NOMO-1 treated with DMSO at 0.1 percent for 48 hours (cell line): ENCODE data around the gene LRRC74B.

ENCODE experiments used
- DNase-seq: peaks from one replicate; lab custom pipeline; 2025; ENCODE audit not compliant: unreplicated experiment; lab: John Stamatoyannopoulos, UW

The LRRC74B gene

DNA sequence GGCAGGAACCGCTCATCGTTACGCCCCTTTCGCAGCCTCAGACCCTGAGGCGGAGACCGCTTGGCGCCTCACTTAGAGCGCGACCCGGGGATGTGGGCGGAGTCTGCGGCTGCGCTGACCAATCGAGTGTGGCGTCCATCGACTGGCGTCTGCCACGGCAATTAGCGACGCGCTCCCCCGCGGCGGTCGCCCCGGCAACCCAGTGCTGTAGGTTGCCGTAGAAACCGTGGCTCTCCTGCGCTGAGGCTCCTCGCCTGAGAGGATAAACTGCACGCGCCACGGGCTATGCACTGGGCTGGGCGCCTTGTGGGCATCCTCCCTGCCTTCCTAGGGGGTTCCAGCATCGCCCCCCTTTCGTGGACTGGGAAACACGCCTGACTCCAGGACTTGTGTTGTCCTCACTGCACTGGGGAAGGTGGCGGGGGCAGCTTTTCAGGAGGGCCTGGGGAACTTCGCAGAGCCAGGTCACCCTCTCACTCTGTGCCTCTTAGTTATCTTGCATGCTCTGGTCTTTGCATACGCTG, 31.5 kb upstream of the LRRC74B start:
- DNase-seq = peak; percentile 93

GRCh38 chr22:21014726-21015465, 30.9 kb upstream of the LRRC74B start, which contains the start of gene P2RX6:
P2RX6 (plus strand) TSS chr22:21015165; CDS start chr22:21015175, 10 bp downstream.
- no peak for DNase-seq

DNA sequence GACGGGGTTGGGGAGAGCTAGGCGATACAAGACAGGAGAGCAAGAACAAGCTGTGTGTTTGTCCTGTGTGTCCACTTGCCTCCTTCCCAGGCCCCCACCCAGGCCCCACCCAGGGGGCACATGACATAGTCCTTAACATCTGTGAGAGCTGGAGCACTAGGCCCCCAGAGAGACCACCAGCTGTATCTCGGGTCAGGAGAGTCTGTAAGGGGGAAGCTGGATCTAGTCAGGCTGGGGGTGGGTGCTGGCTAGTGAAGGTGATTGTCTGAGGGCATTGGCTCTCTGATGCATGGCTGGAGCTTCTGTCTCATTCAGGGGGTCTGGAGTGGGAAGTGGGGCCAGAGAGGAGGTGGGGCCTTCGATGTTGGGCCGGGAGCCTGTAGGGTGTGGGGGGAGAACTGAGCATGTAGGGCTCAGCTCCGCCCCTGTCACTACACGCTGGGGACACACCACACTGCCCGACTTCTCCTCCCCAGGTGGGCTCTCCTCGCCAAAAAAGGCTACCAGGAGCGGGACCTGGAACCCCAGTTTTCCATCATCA, 30.2 kb upstream of the LRRC74B start:
- no peak for DNase-seq

GRCh38 chr22:21016644-21017420, 28.9 kb upstream of the LRRC74B start:
- DNase-seq = no peak

- no peak for DNase-seq
These were observed 27.4 kb upstream of the LRRC74B start for GRCh38 chr22:21018314-21018713.

GRCh38 chr22:21020802-21021429, 24.8 kb upstream of the LRRC74B start:
- DNase-seq = peak; percentile 14

GRCh38 chr22:21022507-21022906, 23.2 kb upstream of the LRRC74B start:
- no peak for DNase-seq

- no peak for DNase-seq
These were observed 22.7 kb upstream of the LRRC74B start for GRCh38 chr22:21022955-21023614.

GRCh38 chr22:21025266-21025665, 20.5 kb upstream of the LRRC74B start:
- DNase-seq = no peak

GRCh38 chr22:21025763-21026755, 19.7 kb upstream of the LRRC74B start:
- no peak for DNase-seq

DNA sequence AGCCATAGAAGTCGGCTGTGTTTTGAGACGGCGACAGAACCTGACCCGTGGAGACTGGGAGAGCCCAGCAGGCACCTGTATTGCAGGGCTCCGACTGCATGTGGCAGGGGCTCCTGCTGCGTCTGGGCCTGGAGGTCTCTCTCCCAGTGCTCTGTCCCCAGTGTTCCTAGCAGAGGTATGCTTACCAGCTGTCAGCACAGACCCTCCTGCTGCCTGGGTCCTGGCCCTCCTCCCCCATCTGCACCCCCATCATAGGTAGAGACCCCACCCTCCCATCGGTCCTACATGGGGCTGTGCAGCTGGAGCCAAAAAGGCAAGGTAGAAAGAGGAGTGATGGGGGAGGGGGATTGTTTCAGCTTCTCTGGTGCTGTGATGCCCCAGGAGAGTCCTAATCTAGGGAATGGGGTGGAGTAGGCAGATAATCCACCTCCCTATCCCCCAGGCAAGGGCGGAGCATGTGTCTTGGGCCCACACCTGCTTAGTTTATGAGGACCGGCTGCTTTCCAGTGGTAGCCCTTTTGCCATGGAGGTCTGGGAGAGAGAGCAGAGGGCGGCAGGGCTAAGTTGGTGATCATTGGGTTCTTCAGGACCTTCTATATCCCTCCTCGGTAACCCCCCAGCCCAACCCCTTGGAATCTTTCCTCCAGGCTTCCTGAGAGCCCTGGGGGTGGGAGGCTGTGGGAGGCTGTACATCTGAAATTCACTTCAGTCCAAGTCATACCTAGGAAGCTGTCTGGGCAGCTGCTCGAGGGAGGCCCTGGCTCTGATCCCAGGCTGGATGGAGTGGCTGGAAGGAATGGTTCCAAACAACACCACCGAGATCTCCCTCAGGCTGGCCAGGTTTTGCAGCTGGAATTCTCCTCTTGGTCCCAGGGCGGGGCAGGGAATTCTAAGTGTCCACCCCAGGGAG, 18.7 kb upstream of the LRRC74B start:
- DNase-seq = no peak

DNA sequence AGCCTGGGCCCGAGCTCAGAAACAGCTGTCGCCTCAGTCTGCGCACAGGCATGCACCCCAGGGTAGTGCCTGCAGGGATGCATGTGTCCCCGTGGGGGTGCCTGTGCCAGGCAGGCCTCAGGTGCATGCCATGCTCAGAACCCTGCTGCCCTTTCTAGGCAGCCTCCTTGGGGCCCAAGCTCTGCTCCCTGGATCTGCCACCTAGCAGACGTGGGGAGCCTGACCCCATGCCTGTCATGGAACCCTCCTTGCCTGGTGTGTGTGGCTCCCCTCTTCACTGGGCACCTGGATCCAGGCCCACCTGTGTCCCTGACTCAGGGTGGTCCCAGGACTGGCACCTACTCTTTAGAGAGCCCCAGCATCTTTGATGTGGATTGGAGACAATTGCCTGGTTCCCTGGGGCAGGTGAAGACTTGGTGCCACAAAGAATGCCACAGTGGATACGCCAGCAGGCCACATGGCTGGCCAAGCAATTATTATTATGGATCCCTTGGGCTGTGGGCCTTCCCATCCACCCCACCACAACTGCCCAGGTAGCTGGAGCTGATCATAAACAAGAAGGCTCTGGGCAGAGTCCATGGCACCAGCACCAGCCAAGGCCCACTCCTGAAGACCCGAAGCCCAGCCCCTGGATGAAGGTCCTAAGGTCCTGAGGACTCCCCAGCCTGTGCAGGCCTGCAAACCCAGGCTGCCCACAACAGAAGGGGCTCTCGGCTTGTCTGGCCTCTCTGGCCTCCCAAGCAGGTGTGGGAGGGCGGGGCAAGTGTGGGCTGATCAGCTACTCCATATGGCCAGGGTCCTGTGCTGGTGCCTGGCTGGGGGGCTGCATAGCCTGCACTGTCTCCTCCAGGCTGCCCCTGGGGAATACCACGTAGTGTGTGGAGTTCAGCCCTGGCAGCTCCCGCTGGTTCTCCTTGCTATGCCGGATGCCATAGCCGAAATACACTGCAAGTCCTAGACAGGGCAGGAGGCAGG, 17.2 kb upstream of the LRRC74B start:
- no peak for DNase-seq

GRCh38 chr22:21029486-21030025, 16.2 kb upstream of the LRRC74B start:
- no peak for DNase-seq

DNA sequence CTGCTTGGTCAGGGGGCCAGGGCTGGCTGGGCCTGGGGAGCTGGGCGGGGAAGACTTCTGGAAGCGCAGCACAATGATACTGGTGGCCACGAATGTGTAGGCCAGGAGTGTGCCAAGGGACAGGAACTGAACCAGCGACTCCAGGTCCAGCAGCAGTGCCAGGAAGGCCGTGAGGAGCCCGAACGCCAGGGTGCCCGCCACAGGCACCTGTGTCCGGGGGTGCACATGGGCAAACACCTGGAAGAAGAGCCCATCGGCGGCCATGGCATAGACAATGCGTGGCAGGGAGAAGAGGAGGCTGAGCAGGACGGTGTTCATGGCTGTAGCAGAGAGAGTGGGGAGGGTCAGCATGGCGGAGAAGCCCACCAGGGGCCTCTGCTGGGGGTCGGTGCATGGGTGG, 15.7 kb upstream of the LRRC74B start:
- DNase-seq = no peak

GRCh38 chr22:21030621-21031544, 14.9 kb upstream of the LRRC74B start:
- DNase-seq = no peak

- DNase-seq = no peak
These were observed 14.2 kb upstream of the LRRC74B start for GRCh38 chr22:21031545-21032036.
